GM12878 (cell line): ENCODE measurements around the gene CNR1.

Experiments used
- BCLAF1 ChIP-seq: fragments of 450-650 bp; IDR thresholded peaks from 2 replicates; pipeline ENCODE4 v1.6.1; 2017; ENCODE audit warnings: antibody characterized with exemption, mild to moderate bottlenecking, moderate library complexity
- CTCF ChIP-seq, 3 experiments: IDR thresholded peaks in 2 of 3; conservative IDR thresholded peaks in 1 of 3; 2 replicates each; pipeline ENCODE4 v1.5.1; 2011; ENCODE audit warnings: low read depth in 3 of 3, low read length in 3 of 3, mild to moderate bottlenecking in 3 of 3, control low read depth in 2 of 3, moderate library complexity in 2 of 3, inconsistent platforms in 1 of 3, mixed read lengths in 1 of 3; ENCODE audit not compliant: control insufficient read depth in 2 of 3, insufficient read depth in 1 of 3; ENCODE audit errors: extremely low read depth in 1 of 3
- CUX1 ChIP-seq: IDR thresholded peaks from 2 replicates; pipeline ENCODE4 v1.6.1; 2012; ENCODE audit warnings: improper control_type of control experiment, low read depth, low read length; ENCODE audit not compliant: insufficient replicate concordance
- FOXM1 ChIP-seq: IDR thresholded peaks from 2 replicates; pipeline ENCODE4 v1.6.1; 2012; ENCODE audit warnings: low read depth, mild to moderate bottlenecking, inconsistent platforms, low read length, moderate library complexity
- MAX ChIP-seq: IDR thresholded peaks from 2 replicates; pipeline ENCODE4 v1.6.1; 2012; ENCODE audit warnings: low read depth, low read length, improper control_type of control experiment
- POLR2AphosphoS5 ChIP-seq: IDR thresholded peaks from 2 replicates; pipeline ENCODE4 v1.6.1; 2011; ENCODE audit warnings: mild to moderate bottlenecking, low read length, inconsistent platforms
- RAD21 ChIP-seq: IDR thresholded peaks from 2 replicates; pipeline ENCODE4 v1.6.1; 2011; ENCODE audit warnings: mild to moderate bottlenecking, low read depth, low read length, moderate library complexity; ENCODE audit not compliant: insufficient read depth

- no peak for TF ChIP-seq POLR2AphosphoS5
- TF ChIP-seq MAX: no peak
- TF ChIP-seq FOXM1: no peak
- no peak for TF ChIP-seq CUX1
- TF ChIP-seq CTCF (IDR thresholded peaks at IDR 0.05 in 2 of 3, conservative IDR thresholded peaks at IDR 0.05 in 1 of 3; ENCODE audit: control insufficient read depth in 2 of 3, extremely low read depth in 1 of 3, insufficient read depth in 1 of 3, low read depth in 3 of 3, low read length in 3 of 3): no peak
- no peak for TF ChIP-seq RAD21
- no peak for TF ChIP-seq BCLAF1
These were observed 9.0 kb downstream of the CNR1 start for GRCh38 chr6:88157106-88157505.
